Measurements from ENCODE around the gene COL4A6. TPM values are rescaled to one million over a fixed set of nuclear protein-coding genes. Genes with fewer than 3 reads are reported as not detected.

Gene COL4A6
- total and polyA plus RNA-seq, 2 experiments from 2014 or later = 4.0 to 12.9 TPM

GRCh38 chrX:108399418-108400165 lies 38.6 kb downstream of the COL4A6 start:
- Histone ChIP-seq H3K4me3 (no peak overlapping the region), H4K20me1 (ENCODE audit: insufficient read depth, poor library complexity, severe bottlenecking) (no peaks in the 10 kb centered on the region), H3K4me1 (ENCODE audit: insufficient read depth) (no peaks in the 10 kb centered on the region), H3K9me3 (ENCODE audit: low read depth) (no peaks in the 10 kb centered on the region), H3K36me3 (replicated peaks; ENCODE audit: insufficient read depth, low read depth) (no peaks in the 10 kb centered on the region), H3K79me2 (no peaks in the 10 kb centered on the region), H3K27me3 (no peaks in the 10 kb centered on the region), H3K4me2 (no peak overlapping the region), H3K9me2 (replicated peaks; ENCODE audit: insufficient read depth) (no peaks in the 10 kb centered on the region), H3K27ac (peak overlapping the region; percentile 49), H2AFZ (no peak overlapping the region)
- 67% methylated on average over 1 of the region's 1 CpG for WGBS (ENCODE audit: low lambda C conversion rate, missing lambda C conversion rate)
- no peak for TF ChIP-seq EZH2 (IDR thresholded peaks at IDR 0.05; ENCODE audit: borderline replicate concordance)
- TF ChIP-seq CTCF (IDR thresholded peaks at IDR 0.05; ENCODE audit: poor library complexity) = no peak
- no peak for TF ChIP-seq EZH2phosphoT487 (IDR thresholded peaks at IDR 0.05; ENCODE audit: low read depth, severe bottlenecking, unreplicated experiment)
- no peak for DNase-seq (ENCODE audit: low spot score)

GRCh38 chrX:108397627-108398391 lies 40.4 kb downstream of the COL4A6 start:
- no peaks in the 10 kb centered on the region for H3K36me3 ChIP-seq (replicated peaks; ENCODE audit: insufficient read depth, low read depth)
- no peaks in the 10 kb centered on the region for H3K4me1 ChIP-seq (ENCODE audit: insufficient read depth)
- H3K4me3 ChIP-seq = no peak overlapping the region
- H3K9me2 ChIP-seq (replicated peaks; ENCODE audit: insufficient read depth) = no peaks in the 10 kb centered on the region
- no peak overlapping the region for H3K27ac ChIP-seq
- H3K9me3 ChIP-seq (ENCODE audit: low read depth) = no peaks in the 10 kb centered on the region
- no peak overlapping the region for H2AFZ ChIP-seq
- H3K27me3 ChIP-seq = no peaks in the 10 kb centered on the region
- no peak for DNase-seq (ENCODE audit: low spot score)
- 78% methylated on average over 6 of the region's 6 CpGs for WGBS (ENCODE audit: low lambda C conversion rate, missing lambda C conversion rate)
- no peaks in the 10 kb centered on the region for H3K79me2 ChIP-seq
- no peak overlapping the region for H3K4me2 ChIP-seq
- TF ChIP-seq EZH2 (IDR thresholded peaks at IDR 0.05; ENCODE audit: borderline replicate concordance) (no peak), EZH2phosphoT487 (IDR thresholded peaks at IDR 0.05; ENCODE audit: low read depth, severe bottlenecking, unreplicated experiment) (no peak), CTCF (IDR thresholded peaks at IDR 0.05; ENCODE audit: poor library complexity) (no peak)
- H4K20me1 ChIP-seq (ENCODE audit: insufficient read depth, poor library complexity, severe bottlenecking) = no peaks in the 10 kb centered on the region

DNA sequence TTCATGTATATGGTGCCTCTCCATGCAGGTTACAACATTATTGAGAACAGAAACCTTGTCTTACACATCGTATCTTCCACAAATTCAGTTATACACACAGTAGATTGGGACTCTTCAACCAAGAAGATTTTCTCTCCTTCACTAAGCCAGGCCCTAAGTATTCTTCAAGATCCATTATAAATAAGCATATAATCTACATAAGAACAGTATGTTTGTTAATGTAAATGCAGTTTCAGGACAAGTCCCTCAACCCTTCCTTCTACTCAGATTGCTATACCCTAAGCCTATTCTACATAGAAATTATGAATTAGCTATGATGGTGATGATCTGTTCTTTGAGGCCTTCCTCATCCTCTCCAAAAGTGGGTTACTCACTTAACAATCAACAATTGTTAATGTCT lies 41.2 kb downstream of the COL4A6 start:
- H3K27me3 ChIP-seq = no peaks in the 10 kb centered on the region
- H3K79me2 ChIP-seq = no peaks in the 10 kb centered on the region
- TF ChIP-seq CTCF (IDR thresholded peaks at IDR 0.05; ENCODE audit: poor library complexity) (no peak), EZH2phosphoT487 (IDR thresholded peaks at IDR 0.05; ENCODE audit: low read depth, severe bottlenecking, unreplicated experiment) (no peak), EZH2 (IDR thresholded peaks at IDR 0.05; ENCODE audit: borderline replicate concordance) (no peak)
- H3K4me2 ChIP-seq = no peak overlapping the region
- no peaks in the 10 kb centered on the region for H3K36me3 ChIP-seq (replicated peaks; ENCODE audit: insufficient read depth, low read depth)
- WGBS (ENCODE audit: low lambda C conversion rate, missing lambda C conversion rate) = 79% methylated on average over 1 of the region's 1 CpG
- no peaks in the 10 kb centered on the region for H3K9me2 ChIP-seq (replicated peaks; ENCODE audit: insufficient read depth)
- H3K9me3 ChIP-seq (ENCODE audit: low read depth) = no peaks in the 10 kb centered on the region
- peak overlapping the region; percentile 83 for H3K27ac ChIP-seq
- no peaks in the 10 kb centered on the region for H4K20me1 ChIP-seq (ENCODE audit: insufficient read depth, poor library complexity, severe bottlenecking)
- no peak overlapping the region for H2AFZ ChIP-seq
- no peaks in the 10 kb centered on the region for H3K4me1 ChIP-seq (ENCODE audit: insufficient read depth)
- no peak for DNase-seq (ENCODE audit: low spot score)
- H3K4me3 ChIP-seq = no peak overlapping the region

Measured in hepatocyte (in vitro differentiated cells).